Measurements from ENCODE around the gene RETREG2. TPM values are rescaled to one million over a fixed set of nuclear protein-coding genes. Genes with fewer than 3 reads are reported as not detected.

Gene RETREG2
- total RNA-seq, 2 experiments from 2014 or later: 60.3 to 67.9 TPM

- Mint-ChIP-seq H3K27me3 (no peaks in the 10 kb centered on the region), H3K4me1 (ENCODE audit: low read depth) (peaks cover 19% of the 10 kb centered on the region), H3K9me3 (no peaks in the 10 kb centered on the region), H3K27ac (peak within 1 kb of the TSS; percentile 69), H3K36me3 (peaks cover 42% of the 10 kb centered on the region), H3K4me3 (peak within 1 kb of the TSS; percentile 80)
- ChIA-PET POLR2A (interaction anchor here (0.8 to 3.5 kb wide), 11 partner anchors 8 to 76 kb away, joined by 3 to 33 read pairs (median 4); partner anchors contain the start of genes ANKZF1, ATG9A, CNPPD1 and TUBA4A), CTCF (interaction anchor here (0.9 to 3.0 kb wide), 6 partner anchors 11 to 80 kb away, joined by 5 to 16 read pairs (median 6); partner anchors contain the start of genes ANKZF1, ATG9A and CNPPD1)
- peak; percentile 92 for DNase-seq
- intact Hi-C loops (cut with micrococcal nuclease): loop anchor here (1.0 kb wide), 4 partner anchors 10 to 60 kb away; partner anchors contain the start of genes ANKZF1, ATG9A, DNAJB2 and TUBA4A
Measured at GRCh38 chr2:219218732-219219701, 40.9 kb downstream of the RETREG2 start, which contains the start of gene ABCB6. ABCB6 (minus strand) TSS chr2:219218958; CDS start chr2:219218673, 285 bp downstream.

- H3K4me3 Mint-ChIP-seq: no peak overlapping the region
- H3K27me3 Mint-ChIP-seq: no peaks in the 10 kb centered on the region
- ChIA-PET POLR2A (interaction anchor here (0.8 to 3.5 kb wide), 7 partner anchors 9 to 75 kb away, joined by 3 to 33 read pairs (median 13); partner anchors contain the start of genes ANKZF1, ATG9A, TUBA4A and TUBA4B), CTCF (interaction anchor here (1.2 to 3.0 kb wide), 4 partner anchors 10 to 79 kb away, joined by 5 to 16 read pairs (median 8); partner anchors contain the start of genes ANKZF1 and ATG9A)
- DNase-seq: no peak
- H3K27ac Mint-ChIP-seq: no peak overlapping the region
- H3K4me1 Mint-ChIP-seq (ENCODE audit: low read depth): peaks cover 19% of the 10 kb centered on the region
- peaks cover 44% of the 10 kb centered on the region for H3K36me3 Mint-ChIP-seq
- no peaks in the 10 kb centered on the region for H3K9me3 Mint-ChIP-seq
- intact Hi-C loops (cut with micrococcal nuclease): loop anchor here (1.0 kb wide), 1 partner anchor 9 kb away; the partner anchor contains the start of genes ANKZF1 and ATG9A
Measured at GRCh38 chr2:219219784-219220532, 41.9 kb downstream of the RETREG2 start.

GRCh38 chr2:219220652-219221402 is 42.8 kb downstream of the RETREG2 start:
- peaks cover 51% of the 10 kb centered on the region for H3K36me3 Mint-ChIP-seq
- intact Hi-C loops (cut with micrococcal nuclease): no loop called here
- H3K4me3 Mint-ChIP-seq: no peak overlapping the region
- H3K9me3 Mint-ChIP-seq: no peaks in the 10 kb centered on the region
- DNase-seq: no peak
- peaks cover 19% of the 10 kb centered on the region for H3K4me1 Mint-ChIP-seq (ENCODE audit: low read depth)
- no peaks in the 10 kb centered on the region for H3K27me3 Mint-ChIP-seq
- H3K27ac Mint-ChIP-seq: no peak overlapping the region
- POLR2A ChIA-PET: interaction anchor here (1.0 to 3.5 kb wide), 3 partner anchors 9 to 74 kb away, joined by 3 to 15 read pairs (median 4); partner anchors contain the start of genes ANKZF1, ATG9A, TUBA4A and TUBA4B
- CTCF ChIA-PET: interaction anchor here (1.1 to 3.0 kb wide), 3 partner anchors 9 to 78 kb away, joined by 3 to 11 read pairs (median 3); partner anchors contain the start of genes ANKZF1 and ATG9A

- no peaks in the 10 kb centered on the region for H3K27me3 Mint-ChIP-seq
- intact Hi-C loops (cut with micrococcal nuclease): no loop called here
- no peak overlapping the region for H3K4me3 Mint-ChIP-seq
- H3K4me1 Mint-ChIP-seq (ENCODE audit: low read depth): peaks cover 17% of the 10 kb centered on the region
- no peak overlapping the region for H3K27ac Mint-ChIP-seq
- H3K36me3 Mint-ChIP-seq: peaks cover 51% of the 10 kb centered on the region
- DNase-seq: no peak
- ChIA-PET CTCF (interaction anchor here (1.1 kb wide), 1 partner anchor 49 kb away, joined by 3 read pairs; no protein-coding TSS in a partner anchor), POLR2A (interaction anchor here (1.0 kb wide), 1 partner anchor 73 kb away, joined by 3 read pairs; no protein-coding TSS in a partner anchor)
- no peaks in the 10 kb centered on the region for H3K9me3 Mint-ChIP-seq
Measured at GRCh38 chr2:219221957-219222518, 44.0 kb downstream of the RETREG2 start.

GRCh38 chr2:219223831-219224610 is 45.9 kb downstream of the RETREG2 start:
- Mint-ChIP-seq H3K4me1 (ENCODE audit: low read depth) (peaks cover 22% of the 10 kb centered on the region), H3K4me3 (no peak overlapping the region), H3K36me3 (peaks cover 49% of the 10 kb centered on the region), H3K9me3 (no peaks in the 10 kb centered on the region), H3K27ac (no peak overlapping the region), H3K27me3 (no peaks in the 10 kb centered on the region)
- DNase-seq: no peak
- intact Hi-C loops (cut with micrococcal nuclease): no loop called here
- CTCF ChIA-PET: interaction anchor here (1.2 kb wide), 1 partner anchor 53 kb away, joined by 3 read pairs; no protein-coding TSS in a partner anchor
- POLR2A ChIA-PET: no interaction called here

GRCh38 chr2:219225350-219225749 is 47.3 kb downstream of the RETREG2 start:
- H3K4me1 Mint-ChIP-seq (ENCODE audit: low read depth): peaks cover 18% of the 10 kb centered on the region
- H3K36me3 Mint-ChIP-seq: peaks cover 50% of the 10 kb centered on the region
- H3K27me3 Mint-ChIP-seq: no peaks in the 10 kb centered on the region
- H3K9me3 Mint-ChIP-seq: no peaks in the 10 kb centered on the region
- ChIA-PET POLR2A (no interaction called here), CTCF (interaction anchor here (1.2 to 5.5 kb wide), 2 partner anchors 54 to 70 kb away, joined by 3 to 38 read pairs; no protein-coding TSS in a partner anchor)
- no peak overlapping the region for H3K4me3 Mint-ChIP-seq
- no peak for DNase-seq
- no peak overlapping the region for H3K27ac Mint-ChIP-seq
- intact Hi-C loops (cut with micrococcal nuclease): no loop called here

GRCh38 chr2:219228041-219228910 is 50.2 kb downstream of the RETREG2 start:
- ChIA-PET POLR2A (interaction anchor here (0.9 to 3.3 kb wide), 12 partner anchors 10 to 332 kb away, joined by 4 to 75 read pairs (median 14); partner anchors contain the start of genes ABCB6, CNPPD1, DNAJB2 and GLB1L), CTCF (interaction anchor here (0.7 to 5.5 kb wide), 8 partner anchors 8 to 172 kb away, joined by 3 to 38 read pairs (median 7); partner anchors contain the start of genes ABCB6, DNAJB2, GLB1L and STK16)
- H3K4me1 Mint-ChIP-seq (ENCODE audit: low read depth): peaks cover 42% of the 10 kb centered on the region
- peak overlapping the region; percentile 49 for H3K27ac Mint-ChIP-seq
- H3K27me3 Mint-ChIP-seq: no peaks in the 10 kb centered on the region
- no peak for DNase-seq
- peak overlapping the region; percentile 95 for H3K4me3 Mint-ChIP-seq
- intact Hi-C loops (cut with micrococcal nuclease): no loop called here
- peaks cover 55% of the 10 kb centered on the region for H3K36me3 Mint-ChIP-seq
- no peaks in the 10 kb centered on the region for H3K9me3 Mint-ChIP-seq

GRCh38 chr2:219228911-219229304 is 50.8 kb downstream of the RETREG2 start:
- peak overlapping the region; percentile 49 for H3K27ac Mint-ChIP-seq
- intact Hi-C loops (cut with micrococcal nuclease): loop anchor here (1.0 kb wide), 8 partner anchors 10 to 159 kb away; partner anchors contain the start of genes DNAJB2, GLB1L, STK16 and ZFAND2B
- H3K4me3 Mint-ChIP-seq: peak overlapping the region; percentile 95
- H3K9me3 Mint-ChIP-seq: no peaks in the 10 kb centered on the region
- ChIA-PET POLR2A (interaction anchor here (0.9 to 3.3 kb wide), 14 partner anchors 10 to 332 kb away, joined by 4 to 75 read pairs (median 13); partner anchors contain the start of genes ABCB6, CNPPD1, DNAJB2 and GLB1L), CTCF (interaction anchor here (1.0 to 5.5 kb wide), 14 partner anchors 9 to 199 kb away, joined by 3 to 38 read pairs (median 6); partner anchors contain the start of genes ABCB6, DNAJB2, GLB1L and STK16)
- peaks cover 48% of the 10 kb centered on the region for H3K4me1 Mint-ChIP-seq (ENCODE audit: low read depth)
- no peak for DNase-seq
- H3K36me3 Mint-ChIP-seq: peaks cover 55% of the 10 kb centered on the region
- H3K27me3 Mint-ChIP-seq: no peaks in the 10 kb centered on the region

Data from activated CD4-positive, alpha-beta memory T cell treated with anti-CD3 and anti-CD28 coated beads for 36 hours (primary cell).